ENCODE results near the gene TAS1R2.

The TAS1R2 gene

GRCh38 chr1:18891426-18891780, 31.9 kb upstream of the TAS1R2 start:
- H3K27ac ChIP-seq: no peak overlapping the region

DNA sequence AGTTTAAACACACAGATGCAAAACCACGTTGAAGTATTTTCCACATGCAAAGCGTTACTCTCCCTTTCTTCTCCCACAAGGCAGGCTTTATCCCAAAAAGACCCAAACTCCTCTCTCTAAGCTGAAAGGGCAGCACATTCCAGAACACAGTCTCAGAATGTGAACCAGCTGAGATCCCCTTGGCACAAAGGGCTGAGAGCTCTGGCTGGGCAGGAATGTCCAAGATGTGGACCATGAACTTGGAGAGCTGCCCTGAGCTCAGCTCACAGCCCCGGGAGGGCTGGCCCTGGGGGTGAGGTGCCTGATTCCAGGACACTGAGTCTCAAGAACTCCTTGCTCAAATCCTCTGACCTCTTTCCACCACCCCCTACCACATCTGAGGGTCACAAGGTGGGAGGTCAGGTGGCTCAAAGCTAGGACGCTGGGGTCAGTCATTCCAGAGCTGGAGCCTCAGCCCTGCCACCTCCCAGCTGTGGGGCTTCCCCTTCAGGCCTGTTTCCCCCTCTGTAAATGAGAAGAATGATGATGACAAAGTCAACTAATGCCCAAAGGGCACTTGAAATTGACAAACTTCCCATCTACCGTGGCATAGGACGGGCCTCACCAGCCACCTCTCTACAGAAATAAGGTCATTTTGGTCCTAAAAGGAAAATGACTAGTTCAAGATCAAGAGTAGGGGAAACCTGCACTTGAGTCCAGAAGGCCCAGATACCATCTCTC, 31.4 kb upstream of the TAS1R2 start:
- H3K27ac ChIP-seq: no peak overlapping the region
- TF ChIP-seq, protein P1, sequence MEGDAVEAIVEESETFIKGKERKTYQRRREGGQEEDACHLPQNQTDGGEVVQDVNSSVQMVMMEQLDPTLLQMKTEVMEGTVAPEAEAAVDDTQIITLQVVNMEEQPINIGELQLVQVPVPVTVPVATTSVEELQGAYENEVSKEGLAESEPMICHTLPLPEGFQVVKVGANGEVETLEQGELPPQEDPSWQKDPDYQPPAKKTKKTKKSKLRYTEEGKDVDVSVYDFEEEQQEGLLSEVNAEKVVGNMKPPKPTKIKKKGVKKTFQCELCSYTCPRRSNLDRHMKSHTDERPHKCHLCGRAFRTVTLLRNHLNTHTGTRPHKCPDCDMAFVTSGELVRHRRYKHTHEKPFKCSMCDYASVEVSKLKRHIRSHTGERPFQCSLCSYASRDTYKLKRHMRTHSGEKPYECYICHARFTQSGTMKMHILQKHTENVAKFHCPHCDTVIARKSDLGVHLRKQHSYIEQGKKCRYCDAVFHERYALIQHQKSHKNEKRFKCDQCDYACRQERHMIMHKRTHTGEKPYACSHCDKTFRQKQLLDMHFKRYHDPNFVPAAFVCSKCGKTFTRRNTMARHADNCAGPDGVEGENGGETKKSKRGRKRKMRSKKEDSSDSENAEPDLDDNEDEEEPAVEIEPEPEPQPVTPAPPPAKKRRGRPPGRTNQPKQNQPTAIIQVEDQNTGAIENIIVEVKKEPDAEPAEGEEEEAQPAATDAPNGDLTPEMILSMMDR (conservative IDR thresholded peaks at IDR 0.05): no peak

More at GRCh38 chr1:18891426-18891780, 31.9 kb upstream of the TAS1R2 start:
- TF ChIP-seq, protein P1 (conservative IDR thresholded peaks at IDR 0.05): no peak

DNA sequence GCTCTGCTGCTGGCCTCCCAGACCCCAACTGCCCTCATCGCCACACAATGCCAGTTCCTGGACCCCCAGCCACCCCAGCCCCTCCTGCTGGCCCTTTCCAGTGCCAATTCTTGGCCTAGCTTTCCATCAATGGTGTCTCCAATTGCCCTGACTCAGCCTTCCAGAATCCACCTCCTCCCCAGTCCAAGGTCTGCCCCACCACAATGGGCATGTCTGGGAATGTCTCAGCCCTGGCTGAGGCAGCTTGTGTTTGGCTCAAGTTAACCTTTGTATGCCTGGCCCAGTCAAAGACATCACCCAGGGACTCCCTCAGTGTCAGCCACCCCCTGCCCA, 26.5 kb upstream of the TAS1R2 start:
- H3K27ac ChIP-seq: no peak overlapping the region
- TF ChIP-seq, protein P1 (conservative IDR thresholded peaks at IDR 0.05): no peak

DNA sequence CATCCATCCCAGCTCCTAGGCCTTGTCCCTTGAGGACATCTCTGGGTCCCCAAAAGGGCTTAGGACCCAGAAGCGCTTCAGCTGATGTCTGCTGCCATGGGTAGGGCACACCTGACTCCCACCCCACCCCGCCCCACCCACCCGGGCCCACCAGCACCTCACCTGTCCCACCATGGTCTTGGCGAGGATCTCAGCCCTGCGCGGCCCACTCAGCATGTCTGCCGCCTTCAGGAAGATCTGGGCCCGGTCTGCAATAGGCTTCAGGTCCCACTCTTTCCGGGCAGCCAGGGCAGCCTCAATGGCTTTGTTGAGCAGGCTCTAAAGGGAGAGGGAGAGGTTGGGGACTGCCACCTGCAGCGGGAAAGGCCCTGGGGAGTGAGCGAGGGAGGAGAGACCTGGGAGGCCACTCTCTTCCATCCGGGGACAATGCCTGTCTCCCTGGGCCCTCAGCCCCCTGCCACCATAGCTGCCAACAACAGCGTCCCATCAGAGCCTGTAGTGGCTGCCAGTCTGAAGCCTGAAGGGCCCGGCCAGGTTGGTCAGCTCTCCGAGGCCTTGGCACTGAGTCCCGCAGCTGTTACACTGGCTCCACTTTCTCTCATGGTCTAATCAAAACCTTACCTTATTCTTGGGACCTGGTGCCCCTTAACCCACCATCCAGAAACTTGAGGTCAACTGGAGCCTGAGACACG, 26.0 kb upstream of the TAS1R2 start:
- no peak overlapping the region for H3K27ac ChIP-seq
- TF ChIP-seq, protein P1 (conservative IDR thresholded peaks at IDR 0.05): no peak

- no peak overlapping the region for H3K27ac ChIP-seq
- TF ChIP-seq, protein P1 (conservative IDR thresholded peaks at IDR 0.05): no peak
These were observed 25.3 kb upstream of the TAS1R2 start for GRCh38 chr1:18884727-18885126.

DNA sequence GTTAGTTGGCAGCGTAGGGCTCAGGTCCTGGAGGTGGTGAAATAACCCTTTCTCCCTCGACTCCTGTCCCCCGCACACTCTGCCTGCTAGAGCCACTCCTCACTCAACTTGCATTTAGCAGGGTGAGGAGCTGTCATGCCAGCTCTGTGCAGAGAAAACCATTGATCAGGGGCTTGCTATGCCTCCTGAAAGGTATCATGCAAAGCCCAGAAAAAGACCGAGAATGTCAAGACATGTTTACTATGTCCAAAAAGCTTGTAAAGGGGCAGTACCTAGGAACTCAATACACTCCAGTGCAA, 24.9 kb upstream of the TAS1R2 start:
- no peak overlapping the region for H3K27ac ChIP-seq
- TF ChIP-seq, protein P1 (conservative IDR thresholded peaks at IDR 0.05): peak; percentile 57

GRCh38 chr1:18883636-18884418, 24.4 kb upstream of the TAS1R2 start:
- no peak overlapping the region for H3K27ac ChIP-seq
- TF ChIP-seq, protein P1 (conservative IDR thresholded peaks at IDR 0.05): peak; percentile 92

All from VCaP (cell line).